GM12878 (cell line): ENCODE data around the gene GPR171. TPM values are rescaled to one million over a fixed set of nuclear protein-coding genes. Genes with fewer than 3 reads are reported as not detected.

Experiments
- ATAC-seq: fragments of 200-7000 bp; cut with Tn5 transposase; 3 replicates; pipeline ENCODE4 v1.9.1; 2020; ENCODE audit warnings: mild to moderate bottlenecking, moderate library complexity
- BruUV-seq: library from RNA; stranded (reverse); fragments of 400-500 nt; replicated peaks from 2 replicates; lab custom pipeline; 2021; lab: Mats Ljungman, UMichigan
- CTCF ChIA-PET: fragments of 300-600 bp; sonication (Branson Sonifier 250); formaldehyde crosslinking; extraction: SDS; loops from one replicate; lab custom pipeline; 2021; ENCODE audit warnings: inconsistent platforms; lab: Yijun Ruan, JAX
- POLR2A ChIA-PET: fragments of 350-600 bp; formaldehyde crosslinking; extraction: SDS; loops from one replicate; lab custom pipeline; 2021; ENCODE audit warnings: inconsistent platforms; lab: Charles Lee
- RAD21 ChIA-PET: fragments of 300-600 bp; sonication (Branson Sonifier 250); formaldehyde crosslinking; loops from one replicate; lab custom pipeline; 2023; ENCODE audit warnings: antibody characterized with exemption; ENCODE audit not compliant: unreplicated experiment; lab: Charles Lee
- SMC1A ChIA-PET: fragments of 300-600 bp; sonication (Branson Sonifier 250); formaldehyde crosslinking; loops from one replicate; lab custom pipeline; 2023; ENCODE audit not compliant: unreplicated experiment, uncharacterized antibody; lab: Charles Lee
- DNase-seq: peaks from one replicate; pipeline ENCODE4 v3.0.0-alpha.2; 2011; ENCODE audit warnings: low read depth, low spot score
- FAIRE-seq: peaks from 3 replicates; lab custom pipeline; 2011; peaks lifted over from hg19 to GRCh38; lab: Jason Lieb, UNC
- H2AFZ ChIP-seq: 2 replicates; pipeline ENCODE4 v1.6.0; 2011; ENCODE audit warnings: low read depth, low read length, control low read depth; ENCODE audit not compliant: control insufficient read depth
- H3K27ac ChIP-seq: 2 replicates; pipeline ENCODE4 v1.5.1; 2011; ENCODE audit warnings: control low read depth; ENCODE audit not compliant: control insufficient read depth, insufficient read depth
- H3K27me3 ChIP-seq, 2 experiments: replicated peaks in 1 of 2; 2 replicates each; pipeline versions ENCODE4 v1.6.0 to v1.6.1; 2011; ENCODE audit warnings: low read length in 1 of 2; ENCODE audit not compliant: control insufficient read depth in 2 of 2, insufficient read depth in 2 of 2
- H3K36me3 ChIP-seq, 2 experiments: 2 replicates each; pipeline ENCODE4 v1.5.1; 2011; ENCODE audit warnings: low read length in 1 of 2; ENCODE audit not compliant: control insufficient read depth in 2 of 2, insufficient read depth in 2 of 2
- H3K4me1 ChIP-seq: 2 replicates; pipeline ENCODE4 v1.6.1; 2011; ENCODE audit warnings: mild to moderate bottlenecking, low read length, moderate library complexity, mixed read lengths; ENCODE audit not compliant: control insufficient read depth, insufficient read depth
- H3K4me2 ChIP-seq: 2 replicates; pipeline ENCODE4 v1.6.0; 2011; ENCODE audit warnings: control low read depth; ENCODE audit not compliant: control insufficient read depth, insufficient read depth
- H3K4me3 ChIP-seq: fragments of 200-600 bp; sonication (generic); 2 replicates; pipeline ENCODE4 v1.5.1; 2016
- H3K79me2 ChIP-seq: 2 replicates; pipeline ENCODE4 v1.6.0; 2011; ENCODE audit warnings: low read length; ENCODE audit not compliant: control insufficient read depth, insufficient read depth
- H3K9ac ChIP-seq: 2 replicates; pipeline ENCODE4 v1.8.0; 2011; ENCODE audit warnings: low read length, control low read depth, mixed read lengths; ENCODE audit not compliant: control insufficient read depth, insufficient read depth
- H3K9me3 ChIP-seq: replicated peaks from 3 replicates; pipeline ENCODE4 v1.5.1; 2011; ENCODE audit warnings: mild to moderate bottlenecking, low read length; ENCODE audit not compliant: control insufficient read depth, insufficient read depth
- H4K20me1 ChIP-seq: 2 replicates; pipeline ENCODE4 v1.6.0; 2011; ENCODE audit not compliant: control insufficient read depth, insufficient read depth
- ATF3 ChIP-seq: IDR thresholded peaks from 2 replicates; pipeline ENCODE4 v1.6.1; 2011; ENCODE audit warnings: low read depth, mild to moderate bottlenecking, low read length, moderate library complexity, borderline replicate concordance; ENCODE audit errors: extremely low read depth
- BACH1 ChIP-seq: fragments of 450-650 bp; IDR thresholded peaks from 2 replicates; pipeline ENCODE4 v1.6.1; 2017; ENCODE audit warnings: mild to moderate bottlenecking, borderline replicate concordance
- CBFB ChIP-seq: IDR thresholded peaks from 2 replicates; pipeline ENCODE4 v1.6.1; 2016; ENCODE audit warnings: antibody characterized with exemption, low read depth
- E2F4 ChIP-seq: IDR thresholded peaks from 2 replicates; pipeline ENCODE4 v1.6.1; 2012; ENCODE audit warnings: low read depth, low read length, improper control_type of control experiment
- ELK1 ChIP-seq: IDR thresholded peaks from 2 replicates; pipeline ENCODE4 v1.6.1; 2012; ENCODE audit warnings: low read depth, low read length, improper control_type of control experiment
- ESRRA ChIP-seq: IDR thresholded peaks from 2 replicates; pipeline ENCODE4 v1.6.1; 2012; ENCODE audit warnings: mild to moderate bottlenecking, low read length, improper control_type of control experiment
- FOS ChIP-seq: IDR thresholded peaks from 3 replicates; pipeline ENCODE4 v1.6.1; 2011; ENCODE audit warnings: borderline replicate concordance; ENCODE audit not compliant: insufficient read length; ENCODE audit errors: extremely low read depth
- LARP7 ChIP-seq: fragments of 450-650 bp; IDR thresholded peaks from 2 replicates; pipeline ENCODE4 v1.6.1; 2017; ENCODE audit warnings: mild to moderate bottlenecking
- NBN ChIP-seq: fragments of 450-650 bp; IDR thresholded peaks from 2 replicates; pipeline ENCODE4 v1.6.1; 2016
- POLR2AphosphoS5 ChIP-seq: IDR thresholded peaks from 2 replicates; pipeline ENCODE4 v1.6.1; 2011; ENCODE audit warnings: mild to moderate bottlenecking, low read length, inconsistent platforms
- RAD51 ChIP-seq: fragments of 450-650 bp; IDR thresholded peaks from 2 replicates; pipeline ENCODE4 v1.6.1; 2016; ENCODE audit warnings: moderate library complexity, mild to moderate bottlenecking, inconsistent platforms
- RB1 ChIP-seq: fragments of 450-650 bp; formaldehyde crosslinking; IDR thresholded peaks from 2 replicates; pipeline ENCODE4 v1.6.1; 2017; ENCODE audit warnings: mild to moderate bottlenecking, borderline replicate concordance
- RELA ChIP-seq: fragments of 450-650 bp; IDR thresholded peaks from 2 replicates; pipeline ENCODE4 v1.8.0; 2014; ENCODE audit warnings: borderline replicate concordance; ENCODE audit not compliant: partially characterized antibody
- USF2 ChIP-seq: IDR thresholded peaks from 2 replicates; pipeline ENCODE4 v1.6.1; 2011; ENCODE audit warnings: low read depth, low read length, improper control_type of control experiment, borderline replicate concordance
- WGBS: methylation state at CpG from one replicate; pipeline ENCODE4 v1.1.6; 2016; ENCODE audit warnings: low lambda C conversion rate; ENCODE audit not compliant: insufficient replicate concordance, insufficient coverage; ENCODE audit errors: missing lambda C conversion rate; 5-methylcytosine and 5-hydroxymethylcytosine counted together
- in situ Hi-C: fragments of 300-500 bp; cut with MboI; formaldehyde crosslinking; loops from 9 replicates; pipeline ENCODE4 v1.14.3; 2018; ENCODE audit warnings: mixed read lengths
- intact Hi-C: fragments of 100-400 bp; cut with micrococcal nuclease; formaldehyde crosslinking; loops from one replicate; pipeline ENCODE4 v1.14.2; 2022; ENCODE audit not compliant: unreplicated experiment
- polyA plus RNA-seq, 11 experiments: library from polyadenylated mRNA; depleted of rRNA in 4 of 11; unstranded in 6 of 11; stranded (reverse) in 5 of 11; fragments of >200 nt; fragmentation: Nextera tagmentation in 4 of 11; fragmentation: Illumina TruSeq in 1 of 11; extraction: Ambion mirVana in 4 of 11; extraction: Trizol in 1 of 11; gene quantifications; 1 replicate in 1 of 11; 2 replicates in 10 of 11; pipeline versions ENCODE4 v1.2.1 to v1.2.3, GENCODE V29; 2011 to 2016; ENCODE audit warnings: inconsistent platforms in 2 of 11, missing spikeins in 2 of 11, low read depth in 1 of 11
- total RNA-seq, 4 experiments: library from RNA; depleted of rRNA in 3 of 4; stranded (reverse); fragments of >200 nt in 3 of 4; fragmentation: Illumina TruSeq in 1 of 4; extraction: Trizol in 1 of 4; gene quantifications; 2 replicates each; pipeline versions ENCODE4 v1.2.1 to v1.2.3, GENCODE V29; 2013 to 2021

GPR171 gene
- total and polyA plus RNA-seq, 10 of the 15 experiments (the other 5 are each of a cell fraction or from before 2014, with no cell fraction given) = 0.05 to 0.07 TPM; not detected in 8

- no peak for TF ChIP-seq POLR2AphosphoS5
Observed at GRCh38 chr3:151226088-151226563, 23.1 kb upstream of the GPR171 start (continued).

- Histone ChIP-seq H3K4me3 (no peak overlapping the region), H3K79me2 (no peaks in the 10 kb centered on the region), H3K4me1 (peaks cover 9% of the 10 kb centered on the region), H3K4me2 (no peak overlapping the region), H3K9me3 (no peaks in the 10 kb centered on the region), H3K27ac (no peak overlapping the region), H3K9ac (no peak overlapping the region), H3K36me3 (no peaks in the 10 kb centered on the region), H3K27me3 (no peaks in the 10 kb centered on the region)
- FAIRE-seq (no peak), DNase-seq (no peak)
- in situ Hi-C loops = loop anchor here (5.0 kb wide), 2 partner anchors 52 to 58 kb away; partner anchors contain the start of gene P2RY14
- SMC1A ChIA-PET = interaction anchor here (1.0 to 7.6 kb wide), 6 partner anchors 10 to 61 kb away, joined by 3 to 98 read pairs (median 5); partner anchors contain the start of gene P2RY14
- CTCF ChIA-PET = interaction anchor here (0.6 to 8.7 kb wide), 7 partner anchors 9 to 201 kb away, joined by 3 to 182 read pairs (median 5); partner anchors contain the start of gene P2RY14
- 28% methylated on average over 9 of the region's 9 CpGs for WGBS
- TF ChIP-seq E2F4 (no peak), LARP7 (no peak), BACH1 (no peak), RAD51 (no peak), ESRRA (no peak), ATF3 (no peak), RB1 (no peak), POLR2AphosphoS5 (no peak), ELK1 (no peak), NBN (no peak), RELA (no peak), FOS (no peak), USF2 (no peak), CBFB (no peak)
- TF ChIP-seq, all 136 proteins: peak for 0
- ChIA-PET POLR2A (no interaction called here), RAD21 (no interaction called here)
- intact Hi-C loops = no loop called here
- no peak for ATAC-seq
- no peak overlapping the region for H2AFZ ChIP-seq
- no peaks in the 10 kb centered on the region for H4K20me1 ChIP-seq
- BruUV-seq = no TSS peak
Observed at GRCh38 chr3:151225040-151225975, 22.3 kb upstream of the GPR171 start.
